ENCODE data around the gene PLCL2.

- TF ChIP-seq, protein P1, sequence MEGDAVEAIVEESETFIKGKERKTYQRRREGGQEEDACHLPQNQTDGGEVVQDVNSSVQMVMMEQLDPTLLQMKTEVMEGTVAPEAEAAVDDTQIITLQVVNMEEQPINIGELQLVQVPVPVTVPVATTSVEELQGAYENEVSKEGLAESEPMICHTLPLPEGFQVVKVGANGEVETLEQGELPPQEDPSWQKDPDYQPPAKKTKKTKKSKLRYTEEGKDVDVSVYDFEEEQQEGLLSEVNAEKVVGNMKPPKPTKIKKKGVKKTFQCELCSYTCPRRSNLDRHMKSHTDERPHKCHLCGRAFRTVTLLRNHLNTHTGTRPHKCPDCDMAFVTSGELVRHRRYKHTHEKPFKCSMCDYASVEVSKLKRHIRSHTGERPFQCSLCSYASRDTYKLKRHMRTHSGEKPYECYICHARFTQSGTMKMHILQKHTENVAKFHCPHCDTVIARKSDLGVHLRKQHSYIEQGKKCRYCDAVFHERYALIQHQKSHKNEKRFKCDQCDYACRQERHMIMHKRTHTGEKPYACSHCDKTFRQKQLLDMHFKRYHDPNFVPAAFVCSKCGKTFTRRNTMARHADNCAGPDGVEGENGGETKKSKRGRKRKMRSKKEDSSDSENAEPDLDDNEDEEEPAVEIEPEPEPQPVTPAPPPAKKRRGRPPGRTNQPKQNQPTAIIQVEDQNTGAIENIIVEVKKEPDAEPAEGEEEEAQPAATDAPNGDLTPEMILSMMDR (IDR thresholded peaks at IDR 0.05; ENCODE audit: low read length): no peak
- TF ChIP-seq EZH2 (IDR thresholded peaks at IDR 0.05; ENCODE audit: borderline replicate concordance, low read length): no peak
Measured at GRCh38 chr3:16912400-16913263, 27.9 kb downstream of the PLCL2 start.

All from OCI-LY1 (cell line).